ENCODE results near the gene BAG3.

The BAG3 gene

GRCh38 chr10:119723161-119723560, 72.0 kb downstream of the BAG3 start:
- TF ChIP-seq POLR2AphosphoS5 (IDR thresholded peaks at IDR 0.05; ENCODE audit: low read depth, low read length) = no peak
- no peak for TF ChIP-seq TAF1 (IDR thresholded peaks at IDR 0.05; ENCODE audit: borderline replicate concordance, insufficient read depth, low read length)
- no peak for TF ChIP-seq REST (IDR thresholded peaks at IDR 0.05; ENCODE audit: insufficient read depth in 1 of 2, low read depth in 2 of 2, low read length in 2 of 2)
- no peak for TF ChIP-seq FOXP2 (optimal IDR thresholded peaks at IDR 0.05; ENCODE audit: borderline replicate concordance, extremely low read depth, extremely low read length, insufficient read depth)
- TF ChIP-seq SIN3A (IDR thresholded peaks at IDR 0.05; ENCODE audit: borderline replicate concordance, insufficient read depth, low read length) = no peak

GRCh38 chr10:119723624-119724023, 72.4 kb downstream of the BAG3 start:
- no peak for TF ChIP-seq SIN3A (IDR thresholded peaks at IDR 0.05; ENCODE audit: borderline replicate concordance, insufficient read depth, low read length)
- TF ChIP-seq FOXP2 (optimal IDR thresholded peaks at IDR 0.05; ENCODE audit: borderline replicate concordance, extremely low read depth, extremely low read length, insufficient read depth) = no peak
- no peak for TF ChIP-seq TAF1 (IDR thresholded peaks at IDR 0.05; ENCODE audit: borderline replicate concordance, insufficient read depth, low read length)
- TF ChIP-seq REST (IDR thresholded peaks at IDR 0.05; ENCODE audit: insufficient read depth in 1 of 2, low read depth in 2 of 2, low read length in 2 of 2) = no peak
- TF ChIP-seq POLR2AphosphoS5 (IDR thresholded peaks at IDR 0.05; ENCODE audit: low read depth, low read length) = no peak

GRCh38 chr10:119724593-119725516, 73.7 kb downstream of the BAG3 start:
- no peak for TF ChIP-seq REST (IDR thresholded peaks at IDR 0.05; ENCODE audit: insufficient read depth in 1 of 2, low read depth in 2 of 2, low read length in 2 of 2)
- TF ChIP-seq SIN3A (IDR thresholded peaks at IDR 0.05; ENCODE audit: borderline replicate concordance, insufficient read depth, low read length) = no peak
- no peak for TF ChIP-seq FOXP2 (optimal IDR thresholded peaks at IDR 0.05; ENCODE audit: borderline replicate concordance, extremely low read depth, extremely low read length, insufficient read depth)
- TF ChIP-seq POLR2AphosphoS5 (IDR thresholded peaks at IDR 0.05; ENCODE audit: low read depth, low read length) = no peak
- no peak for TF ChIP-seq TAF1 (IDR thresholded peaks at IDR 0.05; ENCODE audit: borderline replicate concordance, insufficient read depth, low read length)

GRCh38 chr10:119725517-119725827, 74.3 kb downstream of the BAG3 start:
- TF ChIP-seq POLR2AphosphoS5 (IDR thresholded peaks at IDR 0.05; ENCODE audit: low read depth, low read length) (peak; percentile 81), FOXP2 (optimal IDR thresholded peaks at IDR 0.05; ENCODE audit: borderline replicate concordance, extremely low read depth, extremely low read length, insufficient read depth) (peak; percentile 67), SIN3A (IDR thresholded peaks at IDR 0.05; ENCODE audit: borderline replicate concordance, insufficient read depth, low read length) (no peak), TAF1 (IDR thresholded peaks at IDR 0.05; ENCODE audit: borderline replicate concordance, insufficient read depth, low read length) (peak; percentile 63; the same call in 1 of the 2 replicates)

- TF ChIP-seq POLR2AphosphoS5 (IDR thresholded peaks at IDR 0.05; ENCODE audit: low read depth, low read length) (peak; percentile 67), TAF1 (IDR thresholded peaks at IDR 0.05; ENCODE audit: borderline replicate concordance, insufficient read depth, low read length) (0 out of 2 replicates have a peak, but pooled peaks have one; percentile 10), FOXP2 (optimal IDR thresholded peaks at IDR 0.05; ENCODE audit: borderline replicate concordance, extremely low read depth, extremely low read length, insufficient read depth) (no peak)
These were observed 74.9 kb downstream of the BAG3 start, which contains the start of gene INPP5F for GRCh38 chr10:119725828-119726675. Gene INPP5F (plus strand): TSS chr10:119726050. CDS start chr10:119726263, 213 bp downstream.
